GM12801 (cell line): ENCODE results near the gene SH3BGRL.

Experiments used
- CTCF ChIP-seq: IDR thresholded peaks from one replicate; pipeline ENCODE4 v1.5.1; 2011; ENCODE audit warnings: control low read depth; ENCODE audit not compliant: insufficient read length; ENCODE audit errors: extremely low read depth

The SH3BGRL gene

GRCh38 chrX:81232218-81232617 is 30.3 kb downstream of the SH3BGRL start:
- no peak for TF ChIP-seq CTCF

- TF ChIP-seq CTCF = no peak
These were observed 35.6 kb downstream of the SH3BGRL start for GRCh38 chrX:81237516-81237915.

- TF ChIP-seq CTCF = no peak
These were observed 36.3 kb downstream of the SH3BGRL start for GRCh38 chrX:81238166-81238565.

- TF ChIP-seq CTCF = no peak
These were observed 38.9 kb downstream of the SH3BGRL start for GRCh38 chrX:81240701-81241331.

GRCh38 chrX:81241753-81242152 is 39.9 kb downstream of the SH3BGRL start:
- no peak for TF ChIP-seq CTCF

- no peak for TF ChIP-seq CTCF
These were observed 54.0 kb downstream of the SH3BGRL start for GRCh38 chrX:81255876-81256275.

GRCh38 chrX:81257817-81258216 is 55.9 kb downstream of the SH3BGRL start:
- TF ChIP-seq CTCF = no peak
